Astrocyte of the spinal cord (primary cell): ENCODE measurements around the gene ADAMTS19.

ENCODE experiments used
- DNase-seq: peaks from one replicate; pipeline ENCODE4 v3.0.0; 2011; ENCODE audit warnings: low read depth, low spot score
- H3K4me3 ChIP-seq: 2 replicates; pipeline ENCODE4 v1.5.1; 2011; ENCODE audit warnings: low read depth, mild to moderate bottlenecking, low read length, moderate library complexity
- CTCF ChIP-seq: IDR thresholded peaks from 2 replicates; pipeline ENCODE4 v1.5.1; 2012; ENCODE audit warnings: low read depth, mild to moderate bottlenecking, low read length, inconsistent platforms
- in situ Hi-C: cut with HindIII; loops from 2 replicates; pipeline ENCODE4 v1.10.0; 2017; ENCODE audit warnings: low sequenced_read_pairs

The ADAMTS19 gene

DNA sequence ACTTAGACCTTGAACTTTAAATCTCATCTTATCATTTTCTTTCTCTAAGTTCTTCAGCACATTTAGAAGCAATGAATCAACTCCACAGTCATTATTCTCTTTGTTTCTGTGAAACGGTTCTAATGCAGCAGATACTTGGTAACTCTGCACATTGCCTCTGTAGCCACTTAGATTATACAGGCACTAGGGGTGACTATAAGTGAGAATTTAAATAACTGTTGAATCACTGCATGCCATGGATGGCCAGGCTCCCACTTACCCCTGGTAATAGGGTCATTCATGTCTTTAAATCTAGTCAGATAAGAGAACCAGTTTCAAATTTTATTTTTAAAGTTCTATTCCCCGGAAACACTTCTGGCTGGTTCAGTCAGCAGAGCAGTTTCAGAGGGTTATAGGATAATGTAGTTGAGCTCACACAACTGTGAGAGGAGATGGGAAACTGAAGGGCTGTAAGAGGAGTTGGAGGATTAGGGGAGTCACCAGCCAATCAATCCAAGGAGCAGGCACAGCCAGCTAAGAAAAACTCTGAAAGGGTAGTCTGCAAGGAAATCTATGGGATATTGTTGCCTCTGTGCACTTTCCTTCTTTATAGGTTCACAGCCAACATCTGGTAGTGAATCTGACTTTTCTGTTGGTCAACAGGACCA lies 283.6 kb downstream of the ADAMTS19 start:
- no peak for TF ChIP-seq CTCF
- no peak overlapping the region for H3K4me3 ChIP-seq
- no peak for DNase-seq
- in situ Hi-C loops, result no loop called here

- no peak for DNase-seq
- no peak for TF ChIP-seq CTCF
- in situ Hi-C loops, result no loop called here
- H3K4me3 ChIP-seq, result no peak overlapping the region
These were observed 285.9 kb downstream of the ADAMTS19 start for GRCh38 chr5:129745997-129746396.

GRCh38 chr5:129746876-129747275 lies 286.8 kb downstream of the ADAMTS19 start:
- no peak overlapping the region for H3K4me3 ChIP-seq
- in situ Hi-C loops, result no loop called here
- TF ChIP-seq CTCF, result no peak
- no peak for DNase-seq

DNA sequence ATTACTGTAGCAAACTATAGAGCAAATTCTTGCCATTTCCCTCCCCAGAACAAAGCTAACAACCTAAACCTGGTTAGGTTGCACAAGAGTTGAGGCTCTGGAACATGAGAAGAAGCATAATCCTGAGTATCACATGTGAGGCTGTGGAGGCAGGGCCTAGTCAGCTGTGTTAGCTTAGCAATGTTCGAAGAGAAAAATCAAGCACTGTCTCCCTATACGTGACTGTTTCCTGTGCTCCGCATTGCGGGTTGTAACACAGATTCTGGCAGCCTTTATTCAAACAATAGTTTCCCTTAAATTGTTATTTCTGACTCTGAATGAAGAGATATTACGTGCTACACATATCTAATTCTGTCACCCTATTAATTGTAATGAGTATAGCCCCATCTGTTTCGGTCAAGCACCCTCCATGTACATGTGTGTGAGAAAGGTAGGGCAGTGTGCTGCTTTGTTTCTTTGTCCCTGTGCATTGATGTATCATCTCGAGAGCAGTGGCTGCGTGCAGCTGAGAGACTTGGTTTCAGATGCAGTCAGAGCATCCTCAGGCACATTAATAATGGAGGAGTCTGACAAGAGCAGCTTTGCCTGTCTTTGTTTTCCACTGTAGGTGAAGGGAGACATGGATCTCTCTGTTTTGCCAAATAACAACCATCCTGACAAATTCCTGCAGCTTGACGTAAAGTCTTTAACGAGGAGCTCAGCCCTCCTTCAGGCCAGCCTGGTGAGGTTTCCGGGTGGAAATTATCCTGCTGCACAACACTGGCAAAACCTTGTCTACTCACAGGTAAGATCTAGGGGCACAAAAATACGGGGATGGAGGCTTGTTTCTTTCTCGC lies 287.7 kb downstream of the ADAMTS19 start, which contains the start of gene MINAR2:
MINAR2 (plus strand) TSS at position 523 of the 836 bp plus-strand sequence; CDS start at position 620, 97 bp downstream.
- TF ChIP-seq CTCF, result no peak
- no peak for DNase-seq
- in situ Hi-C loops, result no loop called here
- no peak within 1 kb of the TSS for H3K4me3 ChIP-seq

- H3K4me3 ChIP-seq, result no peak overlapping the region
- no peak for TF ChIP-seq CTCF
- DNase-seq, result peak; percentile 12
- in situ Hi-C loops, result no loop called here
These were observed 289.1 kb downstream of the ADAMTS19 start for GRCh38 chr5:129748913-129749880.
